ENCODE data around the gene UBR3.

DNA sequence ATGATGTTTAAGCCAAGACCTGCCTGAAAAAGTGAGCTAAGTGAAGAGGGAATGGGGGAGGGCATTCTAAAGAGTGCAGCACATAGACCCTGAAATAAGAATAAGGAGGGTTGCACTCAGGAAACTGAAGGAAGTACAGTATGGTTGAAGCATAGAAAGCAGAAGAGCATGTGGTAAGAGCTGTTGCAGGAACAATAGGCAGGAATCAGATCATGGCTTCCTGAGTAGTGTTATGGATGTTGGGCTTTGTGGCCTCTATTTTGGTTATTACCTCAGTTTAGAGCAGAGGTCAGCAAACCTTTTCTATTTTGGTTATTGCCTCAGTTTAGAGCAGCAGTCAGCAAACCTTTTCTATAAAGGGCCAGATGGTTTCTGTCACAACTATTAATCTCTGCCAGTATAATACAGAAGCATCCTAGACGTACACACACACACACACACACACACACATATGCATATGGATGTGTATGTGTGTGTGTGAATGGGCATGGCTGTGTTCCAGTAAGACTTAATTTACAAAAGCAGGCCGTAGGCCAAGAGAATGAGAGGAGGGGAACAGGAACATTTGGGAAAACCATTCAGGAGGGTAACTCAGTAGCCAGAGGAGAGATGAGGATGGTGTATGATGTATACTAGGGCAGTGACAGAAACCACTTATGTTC is 259.6 kb downstream of the UBR3 start:
- no peak for TF ChIP-seq MYC (IDR thresholded peaks at IDR 0.05; ENCODE audit: borderline replicate concordance, low read length)
- TF ChIP-seq POLR2A (IDR thresholded peaks at IDR 0.05; ENCODE audit: low read length), result no peak
- TF ChIP-seq, protein P1, sequence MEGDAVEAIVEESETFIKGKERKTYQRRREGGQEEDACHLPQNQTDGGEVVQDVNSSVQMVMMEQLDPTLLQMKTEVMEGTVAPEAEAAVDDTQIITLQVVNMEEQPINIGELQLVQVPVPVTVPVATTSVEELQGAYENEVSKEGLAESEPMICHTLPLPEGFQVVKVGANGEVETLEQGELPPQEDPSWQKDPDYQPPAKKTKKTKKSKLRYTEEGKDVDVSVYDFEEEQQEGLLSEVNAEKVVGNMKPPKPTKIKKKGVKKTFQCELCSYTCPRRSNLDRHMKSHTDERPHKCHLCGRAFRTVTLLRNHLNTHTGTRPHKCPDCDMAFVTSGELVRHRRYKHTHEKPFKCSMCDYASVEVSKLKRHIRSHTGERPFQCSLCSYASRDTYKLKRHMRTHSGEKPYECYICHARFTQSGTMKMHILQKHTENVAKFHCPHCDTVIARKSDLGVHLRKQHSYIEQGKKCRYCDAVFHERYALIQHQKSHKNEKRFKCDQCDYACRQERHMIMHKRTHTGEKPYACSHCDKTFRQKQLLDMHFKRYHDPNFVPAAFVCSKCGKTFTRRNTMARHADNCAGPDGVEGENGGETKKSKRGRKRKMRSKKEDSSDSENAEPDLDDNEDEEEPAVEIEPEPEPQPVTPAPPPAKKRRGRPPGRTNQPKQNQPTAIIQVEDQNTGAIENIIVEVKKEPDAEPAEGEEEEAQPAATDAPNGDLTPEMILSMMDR (IDR thresholded peaks at IDR 0.05), result no peak
- TF ChIP-seq, protein P2, sequence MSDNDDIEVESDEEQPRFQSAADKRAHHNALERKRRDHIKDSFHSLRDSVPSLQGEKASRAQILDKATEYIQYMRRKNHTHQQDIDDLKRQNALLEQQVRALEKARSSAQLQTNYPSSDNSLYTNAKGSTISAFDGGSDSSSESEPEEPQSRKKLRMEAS (IDR thresholded peaks at IDR 0.05), result no peak
- TF ChIP-seq, protein P3, sequence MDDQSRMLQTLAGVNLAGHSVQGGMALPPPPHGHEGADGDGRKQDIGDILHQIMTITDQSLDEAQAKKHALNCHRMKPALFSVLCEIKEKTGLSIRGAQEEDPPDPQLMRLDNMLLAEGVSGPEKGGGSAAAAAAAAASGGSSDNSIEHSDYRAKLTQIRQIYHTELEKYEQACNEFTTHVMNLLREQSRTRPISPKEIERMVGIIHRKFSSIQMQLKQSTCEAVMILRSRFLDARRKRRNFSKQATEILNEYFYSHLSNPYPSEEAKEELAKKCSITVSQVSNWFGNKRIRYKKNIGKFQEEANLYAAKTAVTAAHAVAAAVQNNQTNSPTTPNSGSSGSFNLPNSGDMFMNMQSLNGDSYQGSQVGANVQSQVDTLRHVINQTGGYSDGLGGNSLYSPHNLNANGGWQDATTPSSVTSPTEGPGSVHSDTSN (IDR thresholded peaks at IDR 0.05), result no peak
- TF ChIP-seq, protein P4, sequence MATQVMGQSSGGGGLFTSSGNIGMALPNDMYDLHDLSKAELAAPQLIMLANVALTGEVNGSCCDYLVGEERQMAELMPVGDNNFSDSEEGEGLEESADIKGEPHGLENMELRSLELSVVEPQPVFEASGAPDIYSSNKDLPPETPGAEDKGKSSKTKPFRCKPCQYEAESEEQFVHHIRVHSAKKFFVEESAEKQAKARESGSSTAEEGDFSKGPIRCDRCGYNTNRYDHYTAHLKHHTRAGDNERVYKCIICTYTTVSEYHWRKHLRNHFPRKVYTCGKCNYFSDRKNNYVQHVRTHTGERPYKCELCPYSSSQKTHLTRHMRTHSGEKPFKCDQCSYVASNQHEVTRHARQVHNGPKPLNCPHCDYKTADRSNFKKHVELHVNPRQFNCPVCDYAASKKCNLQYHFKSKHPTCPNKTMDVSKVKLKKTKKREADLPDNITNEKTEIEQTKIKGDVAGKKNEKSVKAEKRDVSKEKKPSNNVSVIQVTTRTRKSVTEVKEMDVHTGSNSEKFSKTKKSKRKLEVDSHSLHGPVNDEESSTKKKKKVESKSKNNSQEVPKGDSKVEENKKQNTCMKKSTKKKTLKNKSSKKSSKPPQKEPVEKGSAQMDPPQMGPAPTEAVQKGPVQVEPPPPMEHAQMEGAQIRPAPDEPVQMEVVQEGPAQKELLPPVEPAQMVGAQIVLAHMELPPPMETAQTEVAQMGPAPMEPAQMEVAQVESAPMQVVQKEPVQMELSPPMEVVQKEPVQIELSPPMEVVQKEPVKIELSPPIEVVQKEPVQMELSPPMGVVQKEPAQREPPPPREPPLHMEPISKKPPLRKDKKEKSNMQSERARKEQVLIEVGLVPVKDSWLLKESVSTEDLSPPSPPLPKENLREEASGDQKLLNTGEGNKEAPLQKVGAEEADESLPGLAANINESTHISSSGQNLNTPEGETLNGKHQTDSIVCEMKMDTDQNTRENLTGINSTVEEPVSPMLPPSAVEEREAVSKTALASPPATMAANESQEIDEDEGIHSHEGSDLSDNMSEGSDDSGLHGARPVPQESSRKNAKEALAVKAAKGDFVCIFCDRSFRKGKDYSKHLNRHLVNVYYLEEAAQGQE (IDR thresholded peaks at IDR 0.05), result no peak
- no peak for TF ChIP-seq CEBPB (IDR thresholded peaks at IDR 0.05)
- no peak for TF ChIP-seq NR3C1 (IDR thresholded peaks at IDR 0.05)
- TF ChIP-seq, protein P5, sequence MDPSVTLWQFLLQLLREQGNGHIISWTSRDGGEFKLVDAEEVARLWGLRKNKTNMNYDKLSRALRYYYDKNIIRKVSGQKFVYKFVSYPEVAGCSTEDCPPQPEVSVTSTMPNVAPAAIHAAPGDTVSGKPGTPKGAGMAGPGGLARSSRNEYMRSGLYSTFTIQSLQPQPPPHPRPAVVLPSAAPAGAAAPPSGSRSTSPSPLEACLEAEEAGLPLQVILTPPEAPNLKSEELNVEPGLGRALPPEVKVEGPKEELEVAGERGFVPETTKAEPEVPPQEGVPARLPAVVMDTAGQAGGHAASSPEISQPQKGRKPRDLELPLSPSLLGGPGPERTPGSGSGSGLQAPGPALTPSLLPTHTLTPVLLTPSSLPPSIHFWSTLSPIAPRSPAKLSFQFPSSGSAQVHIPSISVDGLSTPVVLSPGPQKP (IDR thresholded peaks at IDR 0.05; ENCODE audit: low read depth, low read length), result no peak
- no peak for TF ChIP-seq RAD21 (conservative IDR thresholded peaks at IDR 0.05 in 1 of 2, IDR thresholded peaks at IDR 0.05 in 1 of 2)
- TF ChIP-seq SREBF2 (IDR thresholded peaks at IDR 0.05), result no peak
